Endothelial cell of coronary artery (primary cell): ENCODE results near the gene SLC4A11. TPM values are rescaled to one million over a fixed set of nuclear protein-coding genes. Genes with fewer than 3 reads are reported as not detected.

ENCODE experiments used
- total RNA-seq: library from RNA; depleted of rRNA; stranded (reverse); fragments of >200 nt; gene quantifications from 2 replicates; pipeline ENCODE4 v1.2.3, GENCODE V29; 2014

Gene SLC4A11
- total RNA-seq = 4.1 TPM in 2 replicates

GRCh38 chr20:3239026-3239866 is at the start of gene SLC4A11:
TSS of gene SLC4A11 (minus strand) at chr20:3239190. CDS start at chr20:3239137, 53 bp downstream.

GRCh38 chr20:3209257-3209945 is 29.6 kb downstream of the SLC4A11 start, which contains the start of gene ITPA:
TSS of gene ITPA (plus strand) at chr20:3209498. CDS start at chr20:3209552, 54 bp downstream.

GRCh38 chr20:3204124-3204794 is 34.7 kb downstream of the SLC4A11 start, which contains the start of gene DDRGK1:
TSS of gene DDRGK1 (minus strand) at chr20:3204682. CDS start at chr20:3204627, 55 bp downstream.

Other genes with a start within 250 kb of the SLC4A11 start
- 0.18 TPM in 1 of 2 replicates, not detected in the other for gene GNRH2, start 195.6 kb downstream of the SLC4A11 start, total RNA-seq
- 41.4 and 48.8 TPM in 2 replicates for gene MRPS26, start 193.1 kb downstream of the SLC4A11 start, total RNA-seq
- gene OXT, start 167.6 kb downstream of the SLC4A11 start, total RNA-seq = not detected in 2 replicates
- not detected in 2 replicates for gene AVP, start 154.5 kb downstream of the SLC4A11 start, total RNA-seq
- 15.6 and 16.7 TPM in 2 replicates for gene FASTKD5, start 79.3 kb downstream of the SLC4A11 start, total RNA-seq
- gene UBOX5, start 79.3 kb downstream of the SLC4A11 start, total RNA-seq = 1.8 and 2.0 TPM in 2 replicates
- 2.2 and 4.2 TPM in 2 replicates for gene LZTS3, start 65.6 kb downstream of the SLC4A11 start, total RNA-seq
- 26.1 and 37.9 TPM in 2 replicates for gene DDRGK1, start 34.5 kb downstream of the SLC4A11 start, total RNA-seq
- gene ITPA, start 29.7 kb downstream of the SLC4A11 start, total RNA-seq = 26.3 and 34.4 TPM in 2 replicates
- 8.5 and 12.2 TPM in 2 replicates for gene DNAAF9, start 168.5 kb upstream of the SLC4A11 start, total RNA-seq
- 31.3 and 41.4 TPM in 2 replicates for gene ATRN, start 231.8 kb upstream of the SLC4A11 start, total RNA-seq